ENCODE data around the gene MLH1.

MLH1 gene

DNA sequence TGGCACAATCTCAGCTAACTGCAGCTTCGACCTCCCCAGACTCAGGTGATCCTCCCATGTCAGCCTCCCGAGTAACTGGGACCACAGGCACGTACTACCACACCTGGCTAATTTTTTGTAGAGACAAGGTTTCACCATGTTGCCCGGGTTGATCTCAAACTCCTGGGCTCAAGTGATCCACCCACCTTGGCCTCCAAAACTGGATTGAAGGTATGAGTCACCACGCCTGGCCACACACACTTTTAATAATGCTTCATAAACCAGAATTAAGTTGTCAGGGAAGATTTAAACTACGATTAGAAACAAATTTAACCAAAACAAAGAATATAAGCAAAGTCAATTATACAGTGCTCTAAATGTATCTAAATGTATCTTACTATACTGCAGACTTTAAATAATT, 93.6 kb downstream of the MLH1 start:
- Histone ChIP-seq H3K27ac (ENCODE audit: low read depth, low read length, severe bottlenecking) (no peak overlapping the region), H3K36me3 (ENCODE audit: control insufficient read depth, insufficient read depth, low read length) (peaks cover 48% of the 10 kb centered on the region), H3K9me3 (ENCODE audit: control insufficient read depth, low read length) (no peaks in the 10 kb centered on the region), H3K4me3 (ENCODE audit: extremely low read depth, insufficient read depth, low read length, poor library complexity, severe bottlenecking) (no peak overlapping the region), H3K4me1 (ENCODE audit: control insufficient read depth, insufficient read depth, low read length, poor library complexity, severe bottlenecking) (no peaks in the 10 kb centered on the region)
- 93 to 100% methylated on average over 4 of the region's 6 CpGs for WGBS, 2 experiments (ENCODE audit: insufficient coverage in 2 of 2)

DNA sequence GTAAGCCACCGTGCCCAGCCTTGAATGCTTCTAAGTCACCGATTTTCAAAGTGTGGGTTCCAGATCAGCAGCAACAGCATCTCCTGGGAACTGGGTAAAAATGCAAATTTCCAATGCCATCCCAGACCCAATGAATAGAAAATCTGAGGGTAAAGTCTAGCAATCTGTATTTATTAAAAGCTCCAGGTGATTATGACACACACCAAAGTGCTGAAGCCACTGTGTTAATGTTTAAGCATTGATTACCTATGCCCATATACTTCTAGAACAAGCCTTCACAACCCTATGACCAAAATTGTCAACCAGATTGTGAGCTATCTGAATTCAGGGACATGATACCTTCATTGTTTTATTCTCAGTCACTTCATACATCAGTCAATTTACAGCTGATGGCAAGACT, 94.6 kb downstream of the MLH1 start:
- Histone ChIP-seq H3K36me3 (ENCODE audit: control insufficient read depth, insufficient read depth, low read length) (peaks cover 48% of the 10 kb centered on the region), H3K27ac (ENCODE audit: low read depth, low read length, severe bottlenecking) (no peak overlapping the region), H3K9me3 (ENCODE audit: control insufficient read depth, low read length) (no peaks in the 10 kb centered on the region), H3K4me1 (ENCODE audit: control insufficient read depth, insufficient read depth, low read length, poor library complexity, severe bottlenecking) (no peaks in the 10 kb centered on the region), H3K4me3 (ENCODE audit: extremely low read depth, insufficient read depth, low read length, poor library complexity, severe bottlenecking) (no peak overlapping the region)
- WGBS, 2 experiments (ENCODE audit: insufficient coverage in 2 of 2): 86 to 89% methylated on average over 2 of the region's 2 CpGs

DNA sequence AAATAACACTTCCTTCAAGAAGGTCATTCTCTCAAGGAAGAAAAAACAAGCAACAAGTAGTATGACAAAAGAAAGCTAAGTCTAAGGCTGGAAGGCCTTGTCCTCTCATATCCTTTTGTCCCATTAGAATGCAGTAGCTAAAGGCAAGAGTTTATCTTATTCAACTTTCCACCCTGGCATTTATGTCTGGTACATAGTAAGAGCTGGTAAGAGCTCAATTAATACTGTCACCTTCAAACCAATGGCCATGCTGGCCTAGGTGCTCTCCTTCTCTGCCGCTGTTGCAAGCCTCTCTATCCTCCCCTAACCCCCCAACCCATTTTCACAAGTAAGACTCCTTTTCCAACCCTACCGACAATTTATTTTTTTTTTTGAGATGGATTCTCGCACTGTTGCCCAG, 99.2 kb downstream of the MLH1 start:
- no peak overlapping the region for H3K4me3 ChIP-seq (ENCODE audit: extremely low read depth, insufficient read depth, low read length, poor library complexity, severe bottlenecking)
- H3K9me3 ChIP-seq (ENCODE audit: control insufficient read depth, low read length): no peaks in the 10 kb centered on the region
- WGBS, 2 experiments (ENCODE audit: insufficient coverage in 2 of 2): 97% methylated on average over 3 of the region's 3 CpGs; no CpG with 5 or more reads in 1 of the 2 experiments
- H3K36me3 ChIP-seq (ENCODE audit: control insufficient read depth, insufficient read depth, low read length): peaks cover 45% of the 10 kb centered on the region
- H3K27ac ChIP-seq (ENCODE audit: low read depth, low read length, severe bottlenecking): no peak overlapping the region
- peaks cover 9% of the 10 kb centered on the region for H3K4me1 ChIP-seq (ENCODE audit: control insufficient read depth, insufficient read depth, low read length, poor library complexity, severe bottlenecking)

DNA sequence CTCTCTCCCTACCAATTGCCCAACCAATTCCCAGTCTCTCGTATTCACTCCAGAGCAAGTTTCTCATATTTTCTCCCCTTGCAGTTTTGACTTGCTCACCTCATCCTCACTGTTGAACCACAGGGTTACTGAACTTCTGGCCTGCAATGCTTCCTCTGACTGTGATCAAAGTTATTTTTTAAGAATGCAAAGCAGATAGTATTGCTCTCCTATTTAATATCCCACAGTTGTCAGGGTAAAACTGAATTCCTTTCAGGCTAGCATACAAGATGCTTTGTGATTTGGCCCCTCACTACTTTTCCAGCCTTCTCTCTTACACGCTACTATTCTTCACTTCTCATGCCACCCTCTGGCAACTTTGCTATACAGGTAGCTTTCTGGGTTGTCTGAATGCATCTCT, 100.2 kb downstream of the MLH1 start:
- Histone ChIP-seq H3K36me3 (ENCODE audit: control insufficient read depth, insufficient read depth, low read length) (peaks cover 35% of the 10 kb centered on the region), H3K9me3 (ENCODE audit: control insufficient read depth, low read length) (no peaks in the 10 kb centered on the region), H3K4me1 (ENCODE audit: control insufficient read depth, insufficient read depth, low read length, poor library complexity, severe bottlenecking) (peaks cover 9% of the 10 kb centered on the region), H3K27ac (ENCODE audit: low read depth, low read length, severe bottlenecking) (no peak overlapping the region), H3K4me3 (ENCODE audit: extremely low read depth, insufficient read depth, low read length, poor library complexity, severe bottlenecking) (no peak overlapping the region)
- 100% methylated on average over 1 to 2 of the region's 2 CpGs for WGBS, 2 experiments (ENCODE audit: insufficient coverage in 2 of 2)

DNA sequence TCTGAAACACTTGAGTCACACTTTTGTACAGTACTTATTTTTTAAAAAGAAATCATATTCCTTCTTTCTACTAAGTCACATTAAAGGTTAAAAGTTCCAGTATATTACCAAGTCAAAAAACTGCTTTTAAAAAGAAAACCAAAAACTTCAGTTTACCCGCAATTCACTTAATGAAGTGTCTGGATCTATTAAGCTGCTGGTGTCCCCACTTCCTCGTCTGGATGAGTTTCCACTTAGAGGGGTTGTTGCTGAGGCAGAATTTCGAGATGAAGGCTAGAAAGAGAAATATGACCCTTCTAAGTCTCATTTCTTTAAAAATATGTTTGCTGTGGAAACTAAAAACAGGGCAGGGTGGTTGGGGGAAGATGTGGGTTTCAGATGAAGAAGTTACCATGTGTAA, 101.3 kb downstream of the MLH1 start:
- Histone ChIP-seq H3K4me3 (ENCODE audit: extremely low read depth, insufficient read depth, low read length, poor library complexity, severe bottlenecking) (no peak overlapping the region), H3K27ac (ENCODE audit: low read depth, low read length, severe bottlenecking) (no peak overlapping the region), H3K9me3 (ENCODE audit: control insufficient read depth, low read length) (no peaks in the 10 kb centered on the region), H3K4me1 (ENCODE audit: control insufficient read depth, insufficient read depth, low read length, poor library complexity, severe bottlenecking) (peaks cover 9% of the 10 kb centered on the region), H3K36me3 (ENCODE audit: control insufficient read depth, insufficient read depth, low read length) (peaks cover 32% of the 10 kb centered on the region)
- 100% methylated on average over 2 of the region's 3 CpGs; no CpG with 5 or more reads in 1 of the 2 experiments for WGBS, 2 experiments (ENCODE audit: insufficient coverage in 2 of 2)

DNA sequence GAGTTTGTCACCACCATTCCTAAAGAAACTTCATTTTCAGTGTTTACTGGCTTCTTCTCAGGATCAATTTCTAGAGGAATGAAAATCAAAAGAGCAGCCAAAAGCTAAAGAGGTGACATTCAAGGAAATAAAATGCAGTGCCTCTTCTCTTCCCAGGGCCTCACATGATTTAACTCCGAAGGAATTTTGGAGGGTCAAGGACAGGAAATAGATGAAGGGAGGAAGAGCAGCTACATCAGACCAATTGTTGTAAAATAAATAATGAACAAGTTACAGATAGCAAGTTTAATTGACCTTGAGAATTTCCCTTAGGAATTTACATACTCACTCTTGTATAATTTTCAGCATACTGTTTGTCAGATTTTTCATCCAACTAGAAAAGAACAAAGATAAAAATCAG, 103.0 kb downstream of the MLH1 start:
- no peak overlapping the region for H3K4me3 ChIP-seq (ENCODE audit: extremely low read depth, insufficient read depth, low read length, poor library complexity, severe bottlenecking)
- H3K9me3 ChIP-seq (ENCODE audit: control insufficient read depth, low read length): no peaks in the 10 kb centered on the region
- H3K36me3 ChIP-seq (ENCODE audit: control insufficient read depth, insufficient read depth, low read length): peaks cover 28% of the 10 kb centered on the region
- WGBS, 2 experiments (ENCODE audit: insufficient coverage in 2 of 2): no CpG with 5 or more reads among the region's 1 CpG
- peak overlapping the region; percentile 1 for H3K27ac ChIP-seq (ENCODE audit: low read depth, low read length, severe bottlenecking)
- H3K4me1 ChIP-seq (ENCODE audit: control insufficient read depth, insufficient read depth, low read length, poor library complexity, severe bottlenecking): peaks cover 9% of the 10 kb centered on the region

DNA sequence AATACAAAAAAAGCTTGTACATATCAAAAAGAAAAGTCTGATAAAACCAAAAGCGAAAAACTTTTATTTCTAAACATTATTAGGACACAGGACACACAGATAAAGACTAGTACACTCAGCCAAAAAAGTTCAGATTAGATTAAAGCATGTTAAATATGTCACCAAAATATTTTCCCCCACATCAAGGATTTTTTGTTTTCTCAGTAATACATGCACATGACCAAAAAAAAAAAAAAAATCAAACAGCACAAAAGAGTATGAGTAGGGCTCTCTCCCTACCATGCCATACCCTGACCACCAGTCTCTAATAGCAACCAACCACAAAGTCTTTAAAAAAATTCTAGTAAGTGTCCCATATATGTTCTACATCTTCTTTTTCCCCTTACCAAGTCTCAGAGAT, 103.7 kb downstream of the MLH1 start:
- peaks cover 9% of the 10 kb centered on the region for H3K4me1 ChIP-seq (ENCODE audit: control insufficient read depth, insufficient read depth, low read length, poor library complexity, severe bottlenecking)
- H3K36me3 ChIP-seq (ENCODE audit: control insufficient read depth, insufficient read depth, low read length): peaks cover 25% of the 10 kb centered on the region
- peak overlapping the region; percentile 1 for H3K27ac ChIP-seq (ENCODE audit: low read depth, low read length, severe bottlenecking)
- no peak overlapping the region for H3K4me3 ChIP-seq (ENCODE audit: extremely low read depth, insufficient read depth, low read length, poor library complexity, severe bottlenecking)
- H3K9me3 ChIP-seq (ENCODE audit: control insufficient read depth, low read length): no peaks in the 10 kb centered on the region
- no CpG with 5 or more reads among the region's 1 CpG for WGBS, 2 experiments (ENCODE audit: insufficient coverage in 2 of 2)

DNA sequence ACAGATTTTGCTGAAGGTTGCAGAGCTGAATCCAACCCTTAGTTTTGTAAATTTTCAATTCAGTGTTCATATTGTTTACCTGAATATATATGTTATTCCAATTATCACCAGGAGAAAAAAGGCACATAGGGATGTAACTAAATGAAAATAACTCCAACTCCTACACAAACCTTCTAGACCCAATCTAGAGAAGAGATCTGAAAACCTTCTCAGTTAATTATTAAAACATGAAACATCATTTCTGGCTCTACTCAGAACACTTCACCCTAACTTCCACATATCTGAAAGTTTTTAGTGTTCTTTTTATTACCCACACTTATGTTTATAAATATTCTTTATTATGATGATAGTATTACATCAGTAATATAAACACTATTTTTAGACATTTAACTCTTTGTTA, 104.5 kb downstream of the MLH1 start:
- H3K27ac ChIP-seq (ENCODE audit: low read depth, low read length, severe bottlenecking): no peak overlapping the region
- no peaks in the 10 kb centered on the region for H3K9me3 ChIP-seq (ENCODE audit: control insufficient read depth, low read length)
- H3K4me1 ChIP-seq (ENCODE audit: control insufficient read depth, insufficient read depth, low read length, poor library complexity, severe bottlenecking): peaks cover 9% of the 10 kb centered on the region
- peaks cover 19% of the 10 kb centered on the region for H3K36me3 ChIP-seq (ENCODE audit: control insufficient read depth, insufficient read depth, low read length)
- H3K4me3 ChIP-seq (ENCODE audit: extremely low read depth, insufficient read depth, low read length, poor library complexity, severe bottlenecking): no peak overlapping the region

DNA sequence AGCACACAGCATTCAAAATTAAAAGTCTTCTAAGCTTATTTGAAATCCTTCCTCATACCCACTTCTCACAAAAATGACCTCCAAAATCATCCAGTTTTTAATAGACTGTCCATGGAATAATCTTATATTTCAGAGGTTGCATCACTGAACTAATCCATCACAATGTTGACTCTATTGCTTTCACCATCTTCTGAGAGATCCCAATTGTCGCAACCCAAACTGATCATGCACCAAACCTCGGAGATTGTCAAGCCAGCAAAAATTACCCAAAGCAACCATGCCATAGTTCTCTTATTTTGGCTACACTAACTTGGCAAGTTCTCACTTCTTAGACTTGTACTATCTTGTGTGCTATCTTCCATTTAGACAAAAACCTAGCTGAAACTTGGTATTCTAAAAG, 105.6 kb downstream of the MLH1 start:
- Histone ChIP-seq H3K27ac (ENCODE audit: low read depth, low read length, severe bottlenecking) (no peak overlapping the region), H3K9me3 (ENCODE audit: control insufficient read depth, low read length) (no peaks in the 10 kb centered on the region), H3K4me3 (ENCODE audit: extremely low read depth, insufficient read depth, low read length, poor library complexity, severe bottlenecking) (no peak overlapping the region), H3K4me1 (ENCODE audit: control insufficient read depth, insufficient read depth, low read length, poor library complexity, severe bottlenecking) (peaks cover 9% of the 10 kb centered on the region), H3K36me3 (ENCODE audit: control insufficient read depth, insufficient read depth, low read length) (peaks cover 10% of the 10 kb centered on the region)
- WGBS, 2 experiments (ENCODE audit: insufficient coverage in 2 of 2): 100% methylated on average over 2 of the region's 2 CpGs

DNA sequence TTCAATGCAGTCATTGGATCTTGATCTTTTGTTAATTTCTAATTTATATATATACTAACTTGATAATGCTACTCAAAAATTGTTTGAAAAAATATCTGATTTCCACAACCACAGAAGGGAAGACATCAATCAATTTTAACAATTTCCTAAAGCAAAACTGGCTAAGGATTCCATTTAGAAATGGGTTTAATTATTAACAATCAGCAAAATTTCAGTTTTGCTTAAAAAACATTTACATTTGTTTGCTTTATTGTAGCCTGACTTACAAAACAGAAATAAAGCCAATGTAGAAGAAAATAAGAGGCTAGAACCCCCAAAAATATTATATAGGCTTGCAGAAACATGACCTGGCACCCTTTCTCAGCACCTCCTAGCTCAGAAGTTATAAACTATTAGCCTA, 106.2 kb downstream of the MLH1 start:
- Histone ChIP-seq H3K4me1 (ENCODE audit: control insufficient read depth, insufficient read depth, low read length, poor library complexity, severe bottlenecking) (peaks cover 9% of the 10 kb centered on the region), H3K27ac (ENCODE audit: low read depth, low read length, severe bottlenecking) (no peak overlapping the region), H3K9me3 (ENCODE audit: control insufficient read depth, low read length) (no peaks in the 10 kb centered on the region)

DNA sequence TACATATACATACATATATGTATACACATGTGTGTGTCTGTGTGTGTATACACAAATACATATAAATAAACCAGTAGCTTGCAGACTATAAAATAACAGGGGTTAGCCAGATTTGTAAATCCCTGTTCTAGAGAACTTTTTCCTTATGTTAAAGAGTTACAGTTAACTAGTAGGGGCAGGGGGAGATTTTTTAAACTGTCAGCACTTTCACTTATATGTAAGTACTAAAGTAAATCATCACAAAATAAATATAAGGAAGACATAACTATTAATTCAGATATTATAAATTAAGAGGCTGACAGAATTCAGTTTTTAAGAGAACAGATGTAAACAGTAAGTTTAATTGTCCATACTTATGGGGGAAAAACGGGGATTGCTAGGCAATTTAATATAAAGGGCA, 107.1 kb downstream of the MLH1 start:
- Histone ChIP-seq H3K9me3 (ENCODE audit: control insufficient read depth, low read length) (no peaks in the 10 kb centered on the region), H3K36me3 (ENCODE audit: control insufficient read depth, insufficient read depth, low read length) (peaks cover 4% of the 10 kb centered on the region), H3K4me1 (ENCODE audit: control insufficient read depth, insufficient read depth, low read length, poor library complexity, severe bottlenecking) (peaks cover under 1% of the 10 kb centered on the region), H3K4me3 (ENCODE audit: extremely low read depth, insufficient read depth, low read length, poor library complexity, severe bottlenecking) (no peak overlapping the region), H3K27ac (ENCODE audit: low read depth, low read length, severe bottlenecking) (no peak overlapping the region)
- WGBS, 2 experiments (ENCODE audit: insufficient coverage in 2 of 2): 88 to 100% methylated on average over 1 of the region's 1 CpG

More for the DNA sequence above, 106.2 kb downstream of the MLH1 start:
- Histone ChIP-seq H3K4me3 (ENCODE audit: extremely low read depth, insufficient read depth, low read length, poor library complexity, severe bottlenecking) (no peak overlapping the region), H3K36me3 (ENCODE audit: control insufficient read depth, insufficient read depth, low read length) (peaks cover 7% of the 10 kb centered on the region)

Data from mesodermal cell (in vitro differentiated cells).